Measurements from ENCODE around the gene TEKT2. TPM values are rescaled to one million over a fixed set of nuclear protein-coding genes. Genes with fewer than 3 reads are reported as not detected.
A peak's percentile ranks its signal among the peaks of the same experiment; 100 is the strongest.

TEKT2 gene
- total and polyA plus RNA-seq, 8 donors = 0.32 to 16.0 (median 9.2) TPM

GRCh38 chr1:36088577-36089392 lies 4.9 kb downstream of the TEKT2 start, which contains the start of gene ADPRS:
ADPRS (plus strand) TSS chr1:36088892; CDS start chr1:36088905, 13 bp downstream.
- H3K4me1 ChIP-seq = peaks cover 4 to 42% of the 10 kb centered on the region in 2 donors
- peak within 1 kb of the TSS; percentile 93 to 99 for H3K4me3 ChIP-seq
- peaks cover 0 to 15% of the 10 kb centered on the region in 2 donors for H3K27me3 ChIP-seq
- peak within 1 kb of the TSS; percentile 89 to 92 for H3K27ac ChIP-seq
- intact Hi-C loops (cut with DNase I) = no loop called here
- peaks cover 4 to 31% of the 10 kb centered on the region in 2 donors for H3K36me3 ChIP-seq
- no peaks in the 10 kb centered on the region for H3K9me3 ChIP-seq
- TF ChIP-seq CTCF (IDR thresholded peaks at IDR 0.05) = peak; percentile 99
- peak; percentile 93 for ATAC-seq
- peak; percentile 87 to 97 (median 93) for DNase-seq

- DNase-seq (peak in 1 of 4 donors; percentile 72), ATAC-seq (peak; percentile 29)
- Histone ChIP-seq H3K9me3 (no peaks in the 10 kb centered on the region), H3K4me1 (peaks cover 4 to 40% of the 10 kb centered on the region in 2 donors), H3K36me3 (peaks cover 4 to 39% of the 10 kb centered on the region in 2 donors), H3K27me3 (peaks cover 0 to 7% of the 10 kb centered on the region in 2 donors), H3K4me3 (peak overlapping the region; percentile 93 to 99), H3K27ac (peak overlapping the region; percentile 89 to 92)
- no peak for TF ChIP-seq CTCF (IDR thresholded peaks at IDR 0.05)
- intact Hi-C loops (cut with DNase I) = no loop called here
Measured at GRCh38 chr1:36089393-36090121, 5.7 kb downstream of the TEKT2 start.

GRCh38 chr1:36091141-36091540 lies 7.2 kb downstream of the TEKT2 start:
- intact Hi-C loops (cut with DNase I) = no loop called here
- no peaks in the 10 kb centered on the region for H3K9me3 ChIP-seq
- DNase-seq (no peak), ATAC-seq (no peak)
- no peaks in the 10 kb centered on the region for H3K27me3 ChIP-seq
- H3K36me3 ChIP-seq = peaks cover 4 to 54% of the 10 kb centered on the region in 2 donors
- peaks cover 11 to 53% of the 10 kb centered on the region in 2 donors for H3K4me1 ChIP-seq
- H3K27ac ChIP-seq = no peak overlapping the region
- no peak for TF ChIP-seq CTCF (IDR thresholded peaks at IDR 0.05)
- no peak overlapping the region for H3K4me3 ChIP-seq

- Histone ChIP-seq H3K27me3 (no peaks in the 10 kb centered on the region), H3K4me1 (peaks cover 11 to 58% of the 10 kb centered on the region in 2 donors), H3K4me3 (no peak overlapping the region), H3K27ac (no peak overlapping the region), H3K9me3 (no peaks in the 10 kb centered on the region), H3K36me3 (peaks cover 4 to 57% of the 10 kb centered on the region in 2 donors)
- intact Hi-C loops (cut with DNase I) = no loop called here
- TF ChIP-seq CTCF (IDR thresholded peaks at IDR 0.05) = no peak
- no peak for ATAC-seq
- no peak for DNase-seq
Measured at GRCh38 chr1:36091698-36092097, 7.8 kb downstream of the TEKT2 start.

All from left lung (tissue), 10 donors.